ENCODE data around the gene HPSE.

DNA sequence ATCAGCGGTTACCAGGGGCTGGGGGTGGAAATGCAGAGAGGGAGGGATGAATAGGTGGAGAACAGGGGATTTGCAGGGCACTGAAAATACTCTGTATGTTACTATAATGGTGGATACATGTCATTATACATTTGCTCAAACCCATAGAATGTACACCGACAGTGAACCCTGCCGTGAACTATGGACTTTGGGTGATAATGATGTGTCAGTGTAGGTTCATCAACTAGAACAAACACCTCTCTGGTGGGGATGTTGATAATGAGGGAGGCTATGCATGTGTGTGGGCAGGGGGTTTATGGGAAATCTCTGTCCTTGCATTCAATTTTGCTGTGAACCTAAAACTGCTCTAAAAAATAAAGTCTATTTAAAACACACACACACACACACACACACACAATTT lies 11.5 kb downstream of the HPSE start:
- TF ChIP-seq ZNF589 (CRISPR knock-in tag; conservative IDR thresholded peaks at IDR 0.05) (no peak), SKIL (CRISPR knock-in tag; IDR thresholded peaks at IDR 0.05; ENCODE audit: borderline replicate concordance) (no peak), SUZ12 (IDR thresholded peaks at IDR 0.05; ENCODE audit: low read depth, low read length) (no peak), GTF2F1 (IDR thresholded peaks at IDR 0.05; ENCODE audit: low read length) (no peak)

Measured in HepG2 (cell line).